ENCODE data around the gene LARGE1.

- TF ChIP-seq CTCF (IDR thresholded peaks at IDR 0.05) (no peak), POLR2AphosphoS5 (IDR thresholded peaks at IDR 0.05; ENCODE audit: insufficient read depth in 1 of 2, low read depth in 1 of 2) (no peak), POLR2A (IDR thresholded peaks at IDR 0.05) (no peak)
Measured at GRCh38 chr22:33717694-33718396, 202.4 kb downstream of the LARGE1 start.
